Measurements from ENCODE around the gene LTBP2.

DNA sequence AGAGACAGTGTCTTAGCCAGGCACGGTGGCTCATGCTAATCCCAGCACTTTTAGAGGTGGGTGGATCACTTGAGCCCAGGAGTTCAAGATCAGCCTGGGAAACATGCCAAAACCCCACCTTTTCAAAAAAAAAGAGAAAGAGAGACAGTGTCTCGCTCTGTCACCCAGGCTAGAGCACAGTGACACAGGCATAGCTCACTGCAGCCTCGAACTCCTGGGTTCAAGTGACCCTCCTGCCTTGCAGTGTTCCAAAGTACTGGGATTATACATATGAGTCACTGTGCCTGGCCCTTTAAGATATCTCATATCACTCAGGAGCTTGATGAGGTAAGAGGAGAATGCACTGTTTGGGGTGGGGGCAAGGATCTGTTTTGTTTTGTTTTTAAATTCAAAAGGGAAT, 48.1 kb upstream of the LTBP2 start:
- TF ChIP-seq POLR2A (IDR thresholded peaks at IDR 0.05; ENCODE audit: insufficient read depth in 1 of 2, low read depth in 2 of 2, low read length in 2 of 2) (no peak), NCOA1 (CRISPR knock-in tag; IDR thresholded peaks at IDR 0.05) (no peak), SMC3 (IDR thresholded peaks at IDR 0.05; ENCODE audit: low read length) (no peak), EZH2 (conservative IDR thresholded peaks at IDR 0.05; ENCODE audit: low read depth, low read length) (no peak), TAF1 (CRISPR knock-in tag; IDR thresholded peaks at IDR 0.05) (no peak), CCAR2 (optimal IDR thresholded peaks at IDR 0.05; ENCODE audit: low read depth, low read length) (no peak), JUN (CRISPR knock-in tag; IDR thresholded peaks at IDR 0.05) (no peak), SRY (CRISPR knock-in tag; IDR thresholded peaks at IDR 0.05) (no peak)
- TF ChIP-seq, protein P1, sequence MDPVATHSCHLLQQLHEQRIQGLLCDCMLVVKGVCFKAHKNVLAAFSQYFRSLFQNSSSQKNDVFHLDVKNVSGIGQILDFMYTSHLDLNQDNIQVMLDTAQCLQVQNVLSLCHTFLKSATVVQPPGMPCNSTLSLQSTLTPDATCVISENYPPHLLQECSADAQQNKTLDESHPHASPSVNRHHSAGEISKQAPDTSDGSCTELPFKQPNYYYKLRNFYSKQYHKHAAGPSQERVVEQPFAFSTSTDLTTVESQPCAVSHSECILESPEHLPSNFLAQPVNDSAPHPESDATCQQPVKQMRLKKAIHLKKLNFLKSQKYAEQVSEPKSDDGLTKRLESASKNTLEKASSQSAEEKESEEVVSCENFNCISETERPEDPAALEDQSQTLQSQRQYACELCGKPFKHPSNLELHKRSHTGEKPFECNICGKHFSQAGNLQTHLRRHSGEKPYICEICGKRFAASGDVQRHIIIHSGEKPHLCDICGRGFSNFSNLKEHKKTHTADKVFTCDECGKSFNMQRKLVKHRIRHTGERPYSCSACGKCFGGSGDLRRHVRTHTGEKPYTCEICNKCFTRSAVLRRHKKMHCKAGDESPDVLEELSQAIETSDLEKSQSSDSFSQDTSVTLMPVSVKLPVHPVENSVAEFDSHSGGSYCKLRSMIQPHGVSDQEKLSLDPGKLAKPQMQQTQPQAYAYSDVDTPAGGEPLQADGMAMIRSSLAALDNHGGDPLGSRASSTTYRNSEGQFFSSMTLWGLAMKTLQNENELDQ (CRISPR knock-in tag; IDR thresholded peaks at IDR 0.05; ENCODE audit: borderline replicate concordance): no peak
- TF ChIP-seq, protein P2, sequence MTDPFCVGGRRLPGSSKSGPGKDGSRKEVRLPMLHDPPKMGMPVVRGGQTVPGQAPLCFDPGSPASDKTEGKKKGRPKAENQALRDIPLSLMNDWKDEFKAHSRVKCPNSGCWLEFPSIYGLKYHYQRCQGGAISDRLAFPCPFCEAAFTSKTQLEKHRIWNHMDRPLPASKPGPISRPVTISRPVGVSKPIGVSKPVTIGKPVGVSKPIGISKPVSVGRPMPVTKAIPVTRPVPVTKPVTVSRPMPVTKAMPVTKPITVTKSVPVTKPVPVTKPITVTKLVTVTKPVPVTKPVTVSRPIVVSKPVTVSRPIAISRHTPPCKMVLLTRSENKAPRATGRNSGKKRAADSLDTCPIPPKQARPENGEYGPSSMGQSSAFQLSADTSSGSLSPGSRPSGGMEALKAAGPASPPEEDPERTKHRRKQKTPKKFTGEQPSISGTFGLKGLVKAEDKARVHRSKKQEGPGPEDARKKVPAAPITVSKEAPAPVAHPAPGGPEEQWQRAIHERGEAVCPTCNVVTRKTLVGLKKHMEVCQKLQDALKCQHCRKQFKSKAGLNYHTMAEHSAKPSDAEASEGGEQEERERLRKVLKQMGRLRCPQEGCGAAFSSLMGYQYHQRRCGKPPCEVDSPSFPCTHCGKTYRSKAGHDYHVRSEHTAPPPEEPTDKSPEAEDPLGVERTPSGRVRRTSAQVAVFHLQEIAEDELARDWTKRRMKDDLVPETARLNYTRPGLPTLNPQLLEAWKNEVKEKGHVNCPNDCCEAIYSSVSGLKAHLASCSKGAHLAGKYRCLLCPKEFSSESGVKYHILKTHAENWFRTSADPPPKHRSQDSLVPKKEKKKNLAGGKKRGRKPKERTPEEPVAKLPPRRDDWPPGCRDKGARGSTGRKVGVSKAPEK (CRISPR knock-in tag; IDR thresholded peaks at IDR 0.05; ENCODE audit: borderline replicate concordance): no peak
- TF ChIP-seq, protein P3, sequence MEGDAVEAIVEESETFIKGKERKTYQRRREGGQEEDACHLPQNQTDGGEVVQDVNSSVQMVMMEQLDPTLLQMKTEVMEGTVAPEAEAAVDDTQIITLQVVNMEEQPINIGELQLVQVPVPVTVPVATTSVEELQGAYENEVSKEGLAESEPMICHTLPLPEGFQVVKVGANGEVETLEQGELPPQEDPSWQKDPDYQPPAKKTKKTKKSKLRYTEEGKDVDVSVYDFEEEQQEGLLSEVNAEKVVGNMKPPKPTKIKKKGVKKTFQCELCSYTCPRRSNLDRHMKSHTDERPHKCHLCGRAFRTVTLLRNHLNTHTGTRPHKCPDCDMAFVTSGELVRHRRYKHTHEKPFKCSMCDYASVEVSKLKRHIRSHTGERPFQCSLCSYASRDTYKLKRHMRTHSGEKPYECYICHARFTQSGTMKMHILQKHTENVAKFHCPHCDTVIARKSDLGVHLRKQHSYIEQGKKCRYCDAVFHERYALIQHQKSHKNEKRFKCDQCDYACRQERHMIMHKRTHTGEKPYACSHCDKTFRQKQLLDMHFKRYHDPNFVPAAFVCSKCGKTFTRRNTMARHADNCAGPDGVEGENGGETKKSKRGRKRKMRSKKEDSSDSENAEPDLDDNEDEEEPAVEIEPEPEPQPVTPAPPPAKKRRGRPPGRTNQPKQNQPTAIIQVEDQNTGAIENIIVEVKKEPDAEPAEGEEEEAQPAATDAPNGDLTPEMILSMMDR (CRISPR knock-in tag; IDR thresholded peaks at IDR 0.05): no peak
- TF ChIP-seq, protein P4, sequence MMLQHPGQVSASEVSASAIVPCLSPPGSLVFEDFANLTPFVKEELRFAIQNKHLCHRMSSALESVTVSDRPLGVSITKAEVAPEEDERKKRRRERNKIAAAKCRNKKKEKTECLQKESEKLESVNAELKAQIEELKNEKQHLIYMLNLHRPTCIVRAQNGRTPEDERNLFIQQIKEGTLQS (CRISPR knock-in tag; IDR thresholded peaks at IDR 0.05): no peak
- TF ChIP-seq, protein P5, sequence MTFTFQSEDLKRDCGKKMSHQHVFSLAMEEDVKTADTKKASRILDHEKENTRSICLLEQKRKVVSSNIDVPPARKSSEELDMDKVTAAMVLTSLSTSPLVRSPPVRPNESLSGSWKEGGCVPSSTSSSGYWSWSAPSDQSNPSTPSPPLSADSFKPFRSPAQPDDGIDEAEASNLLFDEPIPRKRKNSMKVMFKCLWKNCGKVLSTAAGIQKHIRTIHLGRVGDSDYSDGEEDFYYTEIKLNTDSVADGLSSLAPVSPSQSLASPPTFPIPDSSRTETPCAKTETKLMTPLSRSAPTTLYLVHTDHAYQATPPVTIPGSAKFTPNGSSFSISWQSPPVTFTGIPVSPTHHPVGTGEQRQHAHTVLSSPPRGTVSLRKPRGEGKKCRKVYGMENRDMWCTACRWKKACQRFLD (CRISPR knock-in tag; IDR thresholded peaks at IDR 0.05; ENCODE audit: borderline replicate concordance): no peak

Data from HepG2 (cell line).